Stimulated activated CD4-positive, alpha-beta T cell treated with anti-CD3 and anti-CD28 coated beads, Interleukin-15, amount 100 ng/mL, for 48 hours (primary cell): ENCODE data around the gene KANSL1L.

Experiments
- DNase-seq, 2 donors: peaks; one replicate each; pipeline ENCODE4 v3.0.0-alpha.2; 2020; ENCODE audit warnings: low read depth in 2 of 2

Gene KANSL1L

DNA sequence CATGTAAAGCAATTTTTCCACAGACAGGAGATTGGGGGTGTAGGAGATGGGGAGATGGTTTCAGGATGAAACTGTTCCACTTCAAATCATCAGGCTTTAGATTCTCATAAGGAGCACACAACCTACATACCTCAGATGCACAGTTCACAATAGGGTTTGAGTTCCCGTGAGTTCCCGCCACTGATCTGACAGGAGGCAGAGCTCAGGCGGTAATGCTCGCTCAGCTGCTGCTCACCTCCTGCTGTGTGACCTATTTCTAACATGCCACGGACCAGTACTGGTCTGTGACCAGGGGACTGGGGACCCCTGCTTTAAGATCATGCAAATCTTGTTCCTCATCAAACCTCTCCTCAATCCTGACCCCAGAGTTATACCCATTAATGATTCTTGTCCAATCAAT is 98.7 kb downstream of the KANSL1L start:
- no peak for DNase-seq

DNA sequence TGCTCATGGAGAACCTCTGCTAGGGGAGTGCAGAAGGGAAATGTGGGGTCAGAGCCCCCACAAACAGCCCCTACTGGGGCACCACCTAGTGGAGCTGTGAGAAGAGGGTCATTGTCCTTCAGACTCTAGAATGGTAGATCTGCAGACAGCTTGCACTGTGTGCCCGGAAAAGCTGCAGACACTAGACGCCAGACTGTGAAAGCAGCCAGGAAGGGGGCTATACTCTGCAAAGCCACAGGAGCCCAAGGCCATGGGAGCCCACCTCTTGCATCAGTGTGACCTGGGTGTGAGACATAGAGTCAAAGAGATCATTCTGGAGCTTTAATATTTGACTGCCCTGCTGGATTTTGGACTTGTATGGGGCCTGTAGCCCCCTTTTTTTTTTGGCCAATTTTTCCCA is 107.9 kb downstream of the KANSL1L start:
- no peak for DNase-seq

GRCh38 chr2:210055825-210056224 is 115.4 kb downstream of the KANSL1L start:
- no peak for DNase-seq

- DNase-seq, result no peak
These were observed 116.5 kb downstream of the KANSL1L start for GRCh38 chr2:210054696-210055095.

DNA sequence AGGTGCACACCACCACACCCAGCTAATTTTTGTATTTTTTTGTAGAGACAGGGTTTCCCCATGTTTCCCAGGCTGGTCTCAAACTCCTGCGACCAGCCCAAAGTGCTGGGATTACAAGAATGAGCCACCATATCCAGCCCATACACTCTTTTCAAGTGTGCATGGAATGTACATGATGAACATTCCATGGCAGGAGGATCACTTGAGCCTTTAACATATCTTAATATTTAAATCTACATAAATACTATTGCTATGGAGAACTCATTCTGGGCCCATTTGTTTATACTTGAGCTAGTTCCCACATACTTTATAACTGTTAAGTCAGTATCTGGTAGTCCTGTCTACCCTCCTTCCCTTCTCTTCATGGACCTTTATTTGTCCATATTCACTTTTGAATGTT is 120.3 kb downstream of the KANSL1L start:
- DNase-seq, result no peak

DNA sequence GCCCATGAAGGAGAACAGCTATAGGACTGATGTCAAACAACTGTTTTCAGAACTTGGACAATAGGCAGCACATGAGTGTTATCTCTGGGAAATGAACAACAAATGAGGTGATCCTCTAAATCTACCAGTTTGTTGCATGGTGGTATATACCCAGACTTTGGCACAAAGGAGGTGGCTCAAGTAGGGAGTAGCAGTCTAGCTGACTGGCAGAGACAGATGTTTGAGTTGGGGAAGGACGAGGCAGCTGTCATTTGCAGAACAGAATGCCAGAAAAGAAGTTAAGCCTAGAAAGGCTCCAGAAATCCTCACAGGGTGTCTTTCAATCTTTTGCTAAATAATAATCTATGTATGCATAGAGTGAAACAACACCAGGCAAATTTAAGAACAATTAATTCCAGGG is 121.4 kb downstream of the KANSL1L start:
- DNase-seq, result no peak

- no peak for DNase-seq
These were observed 124.2 kb downstream of the KANSL1L start for GRCh38 chr2:210046851-210047500.

DNA sequence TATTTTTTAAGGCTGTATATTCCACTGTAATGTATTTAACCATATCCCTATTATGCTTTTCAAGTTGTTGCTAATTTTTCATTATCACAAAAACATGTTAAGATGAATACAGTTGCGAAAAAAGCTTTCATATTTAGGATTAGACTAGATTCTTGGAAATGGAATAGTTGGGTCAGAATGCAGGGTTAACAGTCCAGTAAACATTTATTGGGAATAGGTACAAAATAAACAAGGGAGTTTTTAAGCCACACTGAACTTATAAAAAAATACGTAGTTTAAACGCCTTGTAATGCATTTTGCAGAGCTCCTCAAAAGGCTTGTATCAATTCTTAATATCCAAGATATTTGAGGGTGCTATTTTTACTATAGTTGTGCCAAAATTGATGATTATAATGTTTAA is 133.1 kb downstream of the KANSL1L start:
- no peak for DNase-seq

GRCh38 chr2:210035679-210036078 is 135.5 kb downstream of the KANSL1L start:
- no peak for DNase-seq

GRCh38 chr2:210034087-210034683 is 137.0 kb downstream of the KANSL1L start:
- DNase-seq, result no peak

DNA sequence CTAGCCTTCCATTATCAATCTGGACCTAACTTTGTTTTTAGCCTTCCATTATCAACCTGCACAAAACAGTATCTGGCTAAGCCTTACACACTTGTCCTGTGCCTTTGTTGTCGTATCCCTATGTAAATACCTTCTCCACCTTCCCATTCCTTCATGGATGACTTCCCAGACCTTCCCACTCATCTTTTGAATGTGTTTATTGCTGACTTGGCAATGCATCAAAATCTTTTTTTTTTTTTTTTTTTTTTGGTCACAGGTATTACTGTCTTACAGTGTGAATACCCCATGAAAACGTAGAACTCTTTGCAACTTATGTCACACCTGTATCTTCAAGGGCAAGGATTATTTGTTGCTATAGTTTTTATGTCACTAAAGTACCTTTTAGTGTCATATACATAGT is 143.0 kb downstream of the KANSL1L start:
- DNase-seq, result no peak

DNA sequence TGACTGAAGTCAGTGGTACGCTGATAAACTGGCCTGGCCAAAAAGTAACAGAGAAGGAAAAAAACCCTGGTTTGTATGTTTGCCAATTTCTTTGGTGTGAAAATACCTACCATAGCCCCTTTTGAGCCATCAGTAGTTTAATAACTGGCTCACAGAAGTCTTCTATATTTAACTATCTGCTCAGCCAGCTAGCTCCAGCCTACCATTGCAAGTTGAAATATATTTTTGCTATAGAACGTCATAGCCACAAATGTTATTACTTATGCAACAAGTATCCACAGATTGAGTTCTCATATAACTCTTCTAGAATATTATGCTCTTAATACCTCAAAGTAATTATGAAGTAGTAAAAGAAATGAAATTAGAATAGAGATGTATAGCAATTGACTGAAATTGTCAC is 143.6 kb downstream of the KANSL1L start:
- no peak for DNase-seq

GRCh38 chr2:210022824-210023223 is 148.4 kb downstream of the KANSL1L start:
- no peak for DNase-seq

- no peak for DNase-seq
These were observed 151.1 kb downstream of the KANSL1L start for GRCh38 chr2:210020138-210020537.

- DNase-seq, result no peak
These were observed 161.3 kb downstream of the KANSL1L start for GRCh38 chr2:210009896-210010295.

DNA sequence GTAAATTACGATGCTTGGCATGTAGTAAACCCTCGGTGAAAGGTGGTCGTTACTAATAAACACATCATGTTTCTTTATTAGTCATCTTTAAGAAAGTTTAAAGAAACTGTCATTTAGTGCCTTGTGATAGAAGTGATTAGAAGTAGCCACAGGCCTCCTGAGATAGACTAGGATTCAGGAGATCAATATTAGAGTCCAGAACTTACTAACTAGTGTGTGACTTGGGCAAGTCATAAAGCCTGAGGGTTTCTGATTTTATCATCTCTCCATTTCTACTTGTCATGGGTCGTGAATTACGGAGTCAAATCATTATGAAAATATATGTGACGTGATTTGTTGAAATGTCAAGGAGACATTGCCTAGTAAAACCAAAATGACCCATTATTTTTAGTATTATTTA is 162.1 kb downstream of the KANSL1L start:
- no peak for DNase-seq

DNA sequence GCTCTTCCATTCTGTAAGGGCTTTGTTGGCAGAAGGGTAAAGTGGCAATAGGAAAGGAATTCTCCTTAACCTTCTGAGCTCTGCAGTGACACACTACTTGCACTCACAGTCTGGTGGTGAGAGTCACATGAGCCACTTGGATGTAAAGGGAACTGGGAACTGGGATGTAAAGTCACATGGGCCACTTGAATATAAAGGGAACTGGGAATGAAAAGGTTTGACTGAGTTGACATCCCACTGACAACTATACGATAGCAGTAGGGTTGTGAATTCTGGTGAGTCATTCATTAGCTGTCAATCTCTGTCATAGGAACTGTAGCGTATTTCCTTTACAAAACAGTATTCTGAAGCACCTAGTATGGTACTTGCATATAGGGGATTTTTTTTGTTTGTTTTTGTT is 163.3 kb downstream of the KANSL1L start:
- DNase-seq, result no peak

DNA sequence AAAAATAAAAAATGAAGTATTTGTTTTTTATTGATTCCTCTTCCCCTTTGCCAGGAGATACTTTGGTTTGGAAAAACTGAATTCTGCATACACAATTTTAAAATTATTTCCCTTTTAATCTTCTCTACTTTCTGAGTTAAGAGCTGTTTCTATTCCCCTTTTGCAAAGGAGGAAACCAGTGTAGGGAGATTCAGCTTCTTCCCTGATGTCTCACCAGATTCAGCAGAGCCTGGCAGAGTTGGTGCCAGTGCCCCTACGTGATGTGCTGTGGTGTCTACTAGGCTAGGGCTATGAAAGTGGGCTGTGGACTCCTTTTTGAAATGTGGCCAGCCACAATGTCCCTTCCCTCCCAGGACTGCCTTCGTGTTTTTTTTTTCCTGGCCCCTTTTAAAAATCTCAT is 166.3 kb downstream of the KANSL1L start:
- no peak for DNase-seq

GRCh38 chr2:210003359-210003758 is 167.8 kb downstream of the KANSL1L start:
- no peak for DNase-seq

- DNase-seq, result peak; percentile 93 to 97
These were observed 168.8 kb downstream of the KANSL1L start, which contains the start of gene RPE for GRCh38 chr2:210002158-210003157. Gene RPE, plus strand, starts transcription at chr2:210002638. Its CDS starts 24 bp downstream, at chr2:210002662.

- no peak for DNase-seq
These were observed 170.5 kb downstream of the KANSL1L start for GRCh38 chr2:210000464-210001324.

- no peak for DNase-seq
These were observed 172.6 kb downstream of the KANSL1L start for GRCh38 chr2:209998596-209998995.
